HEK293 (cell line): ENCODE results near the gene CDC25A.

Source experiments
- CTCF ChIA-PET: fragments of 350-600 bp; formaldehyde crosslinking; extraction: SDS; loops from one replicate; lab custom pipeline; 2021; ENCODE audit warnings: antibody characterized with exemption; lab: Yijun Ruan, JAX
- POLR2A ChIA-PET: fragments of 300-600 bp; formaldehyde crosslinking; extraction: SDS; loops from one replicate; lab custom pipeline; 2020; ENCODE audit warnings: antibody characterized with exemption, inconsistent platforms; lab: Yijun Ruan, JAX
- H3K27ac ChIP-seq: fragments of 200-500 bp; sonication (Bioruptor generic); 2 replicates; pipeline ENCODE4 v1.5.1; 2014; ENCODE audit warnings: low read depth, low read length, control low read depth, inconsistent platforms; ENCODE audit errors: extremely low read depth
- H3K36me3 ChIP-seq, 2 experiments: fragments of 200-500 bp in 1 of 2; sonication (Bioruptor generic) in 1 of 2; 1 replicate in 1 of 2; 2 replicates in 1 of 2; pipeline ENCODE4 v1.5.1; 2014 to 2017; ENCODE audit warnings: inconsistent platforms in 2 of 2, low read length in 2 of 2; ENCODE audit not compliant: control insufficient read depth in 2 of 2, insufficient read depth in 1 of 2
- H3K4me1 ChIP-seq: fragments of 200-500 bp; sonication (Bioruptor generic); 2 replicates; pipeline ENCODE4 v1.5.1; 2014; ENCODE audit warnings: mild to moderate bottlenecking, low read length, inconsistent platforms; ENCODE audit not compliant: control insufficient read depth, insufficient read depth
- H3K4me3 ChIP-seq: 2 replicates; pipeline ENCODE4 v1.5.1; 2011; ENCODE audit warnings: low read depth, mild to moderate bottlenecking, control low read depth, low read length, moderate library complexity
- H3K9me3 ChIP-seq: fragments of 200-500 bp; sonication (Bioruptor generic); 2 replicates; pipeline ENCODE4 v1.5.1; 2014; ENCODE audit warnings: low read depth, low read length, inconsistent platforms; ENCODE audit not compliant: control insufficient read depth, insufficient read depth
- GLIS1 ChIP-seq: fragments of 450-650 bp; formaldehyde crosslinking; IDR thresholded peaks from 2 replicates; pipeline ENCODE4 v1.5.1; 2016; ENCODE audit warnings: missing biosample characterization, missing genetic modification characterization
- KLF1 ChIP-seq: fragments of 450-650 bp; formaldehyde crosslinking; IDR thresholded peaks from 2 replicates; pipeline ENCODE4 v1.5.1; 2016; ENCODE audit warnings: missing biosample characterization, missing genetic modification characterization
- TCF7L2 ChIP-seq: IDR thresholded peaks from 2 replicates; pipeline ENCODE4 v1.6.1; 2011; ENCODE audit warnings: low read depth, mild to moderate bottlenecking, inconsistent platforms, low read length, moderate library complexity, borderline replicate concordance
- TRIM28 ChIP-seq: IDR thresholded peaks from 2 replicates; pipeline ENCODE4 v1.6.1; 2011; ENCODE audit warnings: low read length, control low read depth, borderline replicate concordance
- YY1 ChIP-seq: fragments of 450-650 bp; formaldehyde crosslinking; IDR thresholded peaks from 2 replicates; pipeline ENCODE4 v1.5.1; 2018; ENCODE audit warnings: missing biosample characterization, missing genetic modification characterization
- ZBTB1 ChIP-seq: fragments of 450-650 bp; formaldehyde crosslinking; IDR thresholded peaks from 2 replicates; pipeline ENCODE4 v1.5.1; 2016; ENCODE audit warnings: missing biosample characterization, missing genetic modification characterization
- ZBTB20 ChIP-seq: fragments of 450-650 bp; formaldehyde crosslinking; IDR thresholded peaks from 2 replicates; pipeline ENCODE4 v1.5.1; 2016; ENCODE audit warnings: missing biosample characterization, missing genetic modification characterization
- ZBTB8A ChIP-seq: fragments of 450-650 bp; formaldehyde crosslinking; IDR thresholded peaks from 2 replicates; pipeline ENCODE4 v1.5.1; 2016; ENCODE audit warnings: missing biosample characterization, missing genetic modification characterization
- ZEB2 ChIP-seq: fragments of 450-650 bp; formaldehyde crosslinking; IDR thresholded peaks from 2 replicates; pipeline ENCODE4 v1.5.1; 2016; ENCODE audit warnings: missing biosample characterization, missing genetic modification characterization
- ZNF112 ChIP-seq: fragments of 450-650 bp; formaldehyde crosslinking; IDR thresholded peaks from 2 replicates; pipeline ENCODE4 v1.5.0; 2017; ENCODE audit warnings: missing biosample characterization, missing genetic modification characterization
- ZNF121 ChIP-seq: fragments of 450-650 bp; formaldehyde crosslinking; IDR thresholded peaks from 2 replicates; pipeline ENCODE4 v1.5.1; 2016; ENCODE audit warnings: missing biosample characterization, missing genetic modification characterization
- ZNF202 ChIP-seq: fragments of 450-650 bp; formaldehyde crosslinking; IDR thresholded peaks from 2 replicates; pipeline ENCODE4 v1.5.1; 2016; ENCODE audit warnings: missing biosample characterization, missing genetic modification characterization, borderline replicate concordance
- ZNF221 ChIP-seq: fragments of 450-650 bp; formaldehyde crosslinking; IDR thresholded peaks from 2 replicates; pipeline ENCODE4 v1.5.1; 2017; ENCODE audit warnings: missing biosample characterization, missing genetic modification characterization, borderline replicate concordance
- ZNF239 ChIP-seq: fragments of 450-650 bp; formaldehyde crosslinking; IDR thresholded peaks from 2 replicates; pipeline ENCODE4 v1.5.1; 2016; ENCODE audit warnings: missing biosample characterization, missing genetic modification characterization
- ZNF248 ChIP-seq: fragments of 450-650 bp; formaldehyde crosslinking; IDR thresholded peaks from 2 replicates; pipeline ENCODE4 v1.5.1; 2017; ENCODE audit warnings: missing biosample characterization, missing genetic modification characterization
- ZNF391 ChIP-seq: fragments of 450-650 bp; formaldehyde crosslinking; IDR thresholded peaks from 2 replicates; pipeline ENCODE4 v1.5.1; 2016; ENCODE audit warnings: low read depth, missing biosample characterization, missing genetic modification characterization, borderline replicate concordance
- ZNF394 ChIP-seq: fragments of 450-650 bp; formaldehyde crosslinking; IDR thresholded peaks from 2 replicates; pipeline ENCODE4 v1.5.1; 2016; ENCODE audit warnings: missing biosample characterization, missing genetic modification characterization, mild to moderate bottlenecking, moderate library complexity, borderline replicate concordance
- ZNF571 ChIP-seq: fragments of 450-650 bp; formaldehyde crosslinking; IDR thresholded peaks from 2 replicates; pipeline ENCODE4 v1.5.0; 2017; ENCODE audit warnings: missing biosample characterization, missing genetic modification characterization
- ZNF658 ChIP-seq: fragments of 450-650 bp; formaldehyde crosslinking; IDR thresholded peaks from 2 replicates; pipeline ENCODE4; 2016; ENCODE audit warnings: missing biosample characterization, missing genetic modification characterization
- ZNF670 ChIP-seq: fragments of 450-650 bp; formaldehyde crosslinking; IDR thresholded peaks from 2 replicates; pipeline ENCODE4 v1.5.1; 2016; ENCODE audit warnings: missing biosample characterization, missing genetic modification characterization, low read depth
- ZNF747 ChIP-seq: fragments of 450-650 bp; formaldehyde crosslinking; IDR thresholded peaks from 2 replicates; pipeline ENCODE4 v1.5.1; 2016; ENCODE audit warnings: missing biosample characterization, missing genetic modification characterization
- ZNF76 ChIP-seq: fragments of 450-650 bp; formaldehyde crosslinking; IDR thresholded peaks from 2 replicates; pipeline ENCODE4; 2016; ENCODE audit warnings: low read depth, missing biosample characterization, missing genetic modification characterization, borderline replicate concordance
- ZNF830 ChIP-seq: fragments of 450-650 bp; IDR thresholded peaks from 2 replicates; pipeline ENCODE4 v1.5.0; 2018; ENCODE audit warnings: missing biosample characterization, missing genetic modification characterization, low read depth, mild to moderate bottlenecking, moderate library complexity
- TF ChIP-seq, protein P1 (sequence below): fragments of 450-650 bp; formaldehyde crosslinking; IDR thresholded peaks from 2 replicates; pipeline ENCODE4 v1.5.1; 2017; ENCODE audit warnings: missing biosample characterization, missing genetic modification characterization
- TF ChIP-seq, protein P2 (sequence below): fragments of 450-650 bp; formaldehyde crosslinking; conservative IDR thresholded peaks from 2 replicates; pipeline ENCODE4 v1.5.1; 2016; ENCODE audit warnings: low read depth, missing biosample characterization, missing genetic modification characterization

CDC25A gene

GRCh38 chr3:48202632-48203031 lies 14.4 kb upstream of the CDC25A start:
- no peak overlapping the region for H3K27ac ChIP-seq
- ChIA-PET POLR2A (no interaction called here), CTCF (no interaction called here)
- no peaks in the 10 kb centered on the region for H3K4me1 ChIP-seq
- H3K4me3 ChIP-seq, result no peak overlapping the region
- no peak for TF ChIP-seq KLF1 (tag by site-specific recombination)
- TF ChIP-seq ZEB2 (tag by site-specific recombination), result no peak
- no peak for TF ChIP-seq ZNF571
- TF ChIP-seq ZNF202 (tag by site-specific recombination), result no peak
- TF ChIP-seq, protein P1, sequence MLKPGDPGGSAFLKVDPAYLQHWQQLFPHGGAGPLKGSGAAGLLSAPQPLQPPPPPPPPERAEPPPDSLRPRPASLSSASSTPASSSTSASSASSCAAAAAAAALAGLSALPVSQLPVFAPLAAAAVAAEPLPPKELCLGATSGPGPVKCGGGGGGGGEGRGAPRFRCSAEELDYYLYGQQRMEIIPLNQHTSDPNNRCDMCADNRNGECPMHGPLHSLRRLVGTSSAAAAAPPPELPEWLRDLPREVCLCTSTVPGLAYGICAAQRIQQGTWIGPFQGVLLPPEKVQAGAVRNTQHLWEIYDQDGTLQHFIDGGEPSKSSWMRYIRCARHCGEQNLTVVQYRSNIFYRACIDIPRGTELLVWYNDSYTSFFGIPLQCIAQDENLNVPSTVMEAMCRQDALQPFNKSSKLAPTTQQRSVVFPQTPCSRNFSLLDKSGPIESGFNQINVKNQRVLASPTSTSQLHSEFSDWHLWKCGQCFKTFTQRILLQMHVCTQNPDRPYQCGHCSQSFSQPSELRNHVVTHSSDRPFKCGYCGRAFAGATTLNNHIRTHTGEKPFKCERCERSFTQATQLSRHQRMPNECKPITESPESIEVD (tag by site-specific recombination), result no peak
- no peak for TF ChIP-seq ZNF670 (tag by site-specific recombination)
- TF ChIP-seq ZNF221 (tag by site-specific recombination), result no peak
- TF ChIP-seq ZBTB8A, result no peak
- TF ChIP-seq, protein P2, sequence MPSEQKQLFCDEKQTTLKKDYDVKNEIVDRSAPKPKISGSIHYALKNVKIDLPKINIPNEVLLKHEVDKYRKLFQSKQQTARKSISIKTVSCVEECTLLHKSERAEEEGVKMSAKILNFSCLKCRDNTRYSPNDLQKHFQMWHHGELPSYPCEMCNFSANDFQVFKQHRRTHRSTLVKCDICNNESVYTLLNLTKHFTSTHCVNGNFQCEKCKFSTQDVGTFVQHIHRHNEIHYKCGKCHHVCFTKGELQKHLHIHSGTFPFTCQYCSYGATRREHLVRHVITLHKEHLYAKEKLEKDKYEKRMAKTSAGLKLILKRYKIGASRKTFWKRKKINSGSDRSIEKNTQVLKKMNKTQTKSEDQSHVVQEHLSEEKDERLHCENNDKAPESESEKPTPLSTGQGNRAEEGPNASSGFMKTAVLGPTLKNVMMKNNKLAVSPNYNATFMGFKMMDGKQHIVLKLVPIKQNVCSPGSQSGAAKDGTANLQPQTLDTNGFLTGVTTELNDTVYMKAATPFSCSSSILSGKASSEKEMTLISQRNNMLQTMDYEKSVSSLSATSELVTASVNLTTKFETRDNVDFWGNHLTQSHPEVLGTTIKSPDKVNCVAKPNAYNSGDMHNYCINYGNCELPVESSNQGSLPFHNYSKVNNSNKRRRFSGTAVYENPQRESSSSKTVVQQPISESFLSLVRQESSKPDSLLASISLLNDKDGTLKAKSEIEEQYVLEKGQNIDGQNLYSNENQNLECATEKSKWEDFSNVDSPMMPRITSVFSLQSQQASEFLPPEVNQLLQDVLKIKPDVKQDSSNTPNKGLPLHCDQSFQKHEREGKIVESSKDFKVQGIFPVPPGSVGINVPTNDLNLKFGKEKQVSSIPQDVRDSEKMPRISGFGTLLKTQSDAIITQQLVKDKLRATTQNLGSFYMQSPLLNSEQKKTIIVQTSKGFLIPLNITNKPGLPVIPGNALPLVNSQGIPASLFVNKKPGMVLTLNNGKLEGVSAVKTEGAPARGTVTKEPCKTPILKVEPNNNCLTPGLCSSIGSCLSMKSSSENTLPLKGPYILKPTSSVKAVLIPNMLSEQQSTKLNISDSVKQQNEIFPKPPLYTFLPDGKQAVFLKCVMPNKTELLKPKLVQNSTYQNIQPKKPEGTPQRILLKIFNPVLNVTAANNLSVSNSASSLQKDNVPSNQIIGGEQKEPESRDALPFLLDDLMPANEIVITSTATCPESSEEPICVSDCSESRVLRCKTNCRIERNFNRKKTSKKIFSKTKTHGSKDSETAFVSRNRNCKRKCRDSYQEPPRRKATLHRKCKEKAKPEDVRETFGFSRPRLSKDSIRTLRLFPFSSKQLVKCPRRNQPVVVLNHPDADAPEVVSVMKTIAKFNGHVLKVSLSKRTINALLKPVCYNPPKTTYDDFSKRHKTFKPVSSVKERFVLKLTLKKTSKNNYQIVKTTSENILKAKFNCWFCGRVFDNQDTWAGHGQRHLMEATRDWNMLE, result no peak
- TF ChIP-seq ZNF747 (tag by site-specific recombination), result no peak
- no peak for TF ChIP-seq ZNF394 (tag by site-specific recombination)
- TF ChIP-seq TCF7L2, result no peak
- TF ChIP-seq ZNF391 (tag by site-specific recombination), result no peak
- no peak for TF ChIP-seq ZNF658 (tag by site-specific recombination)
- TF ChIP-seq ZNF830 (tag by site-specific recombination), result no peak
- no peaks in the 10 kb centered on the region for H3K9me3 ChIP-seq
- no peaks in the 10 kb centered on the region for H3K36me3 ChIP-seq

DNA sequence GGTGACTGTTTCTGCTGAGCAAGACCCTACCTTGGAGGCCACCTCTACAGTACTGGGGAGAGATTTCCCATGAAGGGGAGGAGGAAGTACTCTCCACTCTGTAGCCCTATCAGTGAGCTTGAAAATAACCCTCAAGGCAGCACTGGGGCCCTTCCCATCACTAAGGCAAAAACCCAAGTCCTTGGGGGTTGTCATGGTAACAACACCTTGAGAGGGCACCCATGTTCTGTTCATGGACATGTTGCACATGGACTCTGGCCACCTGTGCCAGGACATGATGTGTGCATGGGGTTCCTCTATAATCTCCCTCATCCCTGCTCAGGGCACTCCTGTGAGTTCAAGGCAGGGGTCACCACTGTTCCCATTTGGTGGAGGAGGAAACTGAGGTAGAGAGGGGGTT lies 10.9 kb upstream of the CDC25A start:
- POLR2A ChIA-PET, result no interaction called here

DNA sequence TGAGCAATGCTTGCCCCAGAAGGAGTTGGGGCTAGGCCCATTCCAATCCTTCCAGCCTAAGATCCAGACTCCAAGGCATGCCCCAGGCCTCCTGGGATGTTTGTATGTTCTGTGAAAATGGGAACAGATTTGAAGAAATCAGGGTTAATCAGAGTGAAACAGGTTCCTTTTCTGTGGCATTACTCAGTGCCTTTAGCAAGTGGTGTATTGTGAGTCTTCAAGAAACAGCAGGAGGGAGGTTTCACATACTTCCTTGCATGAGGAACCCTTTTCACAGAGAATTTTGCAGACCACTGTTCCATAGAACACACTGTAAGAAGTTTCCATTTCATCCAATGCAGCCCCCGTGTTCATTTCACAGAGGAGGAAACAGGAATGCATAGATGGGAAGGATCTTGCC lies 8.4 kb upstream of the CDC25A start:
- CTCF ChIA-PET, result interaction anchor here (0.6 kb wide), 1 partner anchor 58 kb away, joined by 4 read pairs; no protein-coding TSS in a partner anchor
- Histone ChIP-seq H3K4me1 (no peaks in the 10 kb centered on the region), H3K9me3 (no peaks in the 10 kb centered on the region), H3K27ac (no peak overlapping the region), H3K36me3 (no peaks in the 10 kb centered on the region), H3K4me3 (no peak overlapping the region)
- TF ChIP-seq GLIS1 (tag by site-specific recombination), result no peak
- no peak for TF ChIP-seq TRIM28
- TF ChIP-seq ZBTB1 (tag by site-specific recombination), result no peak
- TF ChIP-seq ZNF121, result no peak
- TF ChIP-seq, protein P1 (tag by site-specific recombination), result no peak
- no peak for TF ChIP-seq YY1 (tag by site-specific recombination)
- TF ChIP-seq ZNF76 (tag by site-specific recombination), result no peak
- TF ChIP-seq ZEB2 (tag by site-specific recombination), result no peak
- TF ChIP-seq ZBTB20 (tag by site-specific recombination), result no peak
- no peak for TF ChIP-seq ZNF239 (tag by site-specific recombination)
- no peak for TF ChIP-seq ZNF248 (tag by site-specific recombination)
- POLR2A ChIA-PET, result no interaction called here

More for the DNA sequence above, 10.9 kb upstream of the CDC25A start:
- no peak overlapping the region for H3K27ac ChIP-seq
- H3K36me3 ChIP-seq, result no peaks in the 10 kb centered on the region
- CTCF ChIA-PET, result no interaction called here
- no peaks in the 10 kb centered on the region for H3K4me1 ChIP-seq
- no peak for TF ChIP-seq TRIM28
- TF ChIP-seq ZNF112 (tag by site-specific recombination), result no peak
- H3K9me3 ChIP-seq, result no peaks in the 10 kb centered on the region
- H3K4me3 ChIP-seq, result no peak overlapping the region
